Gastroesophageal sphincter (tissue), 4 donors: Measurements from ENCODE around the gene PNP. TPM values are rescaled to one million over a fixed set of nuclear protein-coding genes. Genes with fewer than 3 reads are reported as not detected.

Source experiments
- ATAC-seq: fragments of 150-250 bp; one replicate; pipeline ENCODE4 v1.9.1; 2016; ENCODE audit warnings: mild to moderate bottlenecking, moderate library complexity
- H3K27ac ChIP-seq, 4 donors: fragments of 200-600 bp; sonication (generic) in 3 of 4; 1 replicate in 3 of 4; 2 replicates in 1 of 4; pipeline ENCODE4 v1.5.1; 2016 to 2019
- H3K27me3 ChIP-seq: fragments of 200-600 bp; sonication (generic); one replicate; pipeline ENCODE4 v1.5.1; 2019
- H3K36me3 ChIP-seq, 2 donors: fragments of 200-600 bp; sonication (generic); one replicate each; pipeline ENCODE4 v1.5.1; 2019; ENCODE audit warnings: control low read depth in 1 of 2
- H3K4me1 ChIP-seq, 3 donors: fragments of 200-600 bp; sonication (generic); 1 replicate in 2 of 3; 2 replicates in 1 of 3; pipeline ENCODE4 v1.5.1; 2016 to 2019; ENCODE audit warnings: control low read depth in 2 of 3
- H3K4me3 ChIP-seq, 2 donors: fragments of 200-600 bp; sonication (generic); one replicate each; pipeline ENCODE4 v1.5.1; 2019; ENCODE audit warnings: mild to moderate bottlenecking in 1 of 2, moderate library complexity in 1 of 2
- H3K9me3 ChIP-seq, 3 donors: fragments of 200-600 bp; sonication (generic); one replicate each; pipeline ENCODE4 v1.5.1; 2017 to 2019; ENCODE audit warnings: control low read depth in 2 of 3
- EP300 ChIP-seq: sonication (generic); formaldehyde crosslinking; IDR thresholded peaks from one replicate; pipeline ENCODE4 v1.6.1; 2017; ENCODE audit warnings: antibody characterized with exemption, mild to moderate bottlenecking
- POLR2A ChIP-seq, 2 donors: fragments of 450-650 bp; IDR thresholded peaks; one replicate each; pipeline ENCODE4 v1.6.1; 2017; ENCODE audit warnings: antibody characterized with exemption in 2 of 2, mild to moderate bottlenecking in 2 of 2, moderate library complexity in 1 of 2
- POLR2AphosphoS5 ChIP-seq: sonication (generic); formaldehyde crosslinking; IDR thresholded peaks from one replicate; pipeline ENCODE4 v1.6.1; 2017; ENCODE audit warnings: antibody characterized with exemption
- WGBS, 2 donors: methylation state at CpG; one replicate each; pipeline ENCODE4 v1.1.5; 2018; ENCODE audit warnings: low coverage in 1 of 2; 5-methylcytosine and 5-hydroxymethylcytosine counted together
- total RNA-seq, 4 donors: library from RNA; depleted of rRNA; stranded (reverse); fragments of >200 nt; gene quantifications; one replicate each; pipeline ENCODE4 v1.1.0, GENCODE V29; 2016
- TF ChIP-seq, protein P1 (sequence below), 4 experiments: fragments of 200-600 bp in 2 of 4; fragments of 450-650 bp in 2 of 4; sonication (generic) in 1 of 4; IDR thresholded peaks; one replicate each; pipeline ENCODE4 v1.5.1; 2017 to 2019; ENCODE audit warnings: antibody characterized with exemption in 4 of 4, mild to moderate bottlenecking in 2 of 4, moderate library complexity in 2 of 4

Gene PNP
- total RNA-seq, 4 donors from 2014 or later, result 3.0 to 71.2 (median 19.9) TPM

DNA sequence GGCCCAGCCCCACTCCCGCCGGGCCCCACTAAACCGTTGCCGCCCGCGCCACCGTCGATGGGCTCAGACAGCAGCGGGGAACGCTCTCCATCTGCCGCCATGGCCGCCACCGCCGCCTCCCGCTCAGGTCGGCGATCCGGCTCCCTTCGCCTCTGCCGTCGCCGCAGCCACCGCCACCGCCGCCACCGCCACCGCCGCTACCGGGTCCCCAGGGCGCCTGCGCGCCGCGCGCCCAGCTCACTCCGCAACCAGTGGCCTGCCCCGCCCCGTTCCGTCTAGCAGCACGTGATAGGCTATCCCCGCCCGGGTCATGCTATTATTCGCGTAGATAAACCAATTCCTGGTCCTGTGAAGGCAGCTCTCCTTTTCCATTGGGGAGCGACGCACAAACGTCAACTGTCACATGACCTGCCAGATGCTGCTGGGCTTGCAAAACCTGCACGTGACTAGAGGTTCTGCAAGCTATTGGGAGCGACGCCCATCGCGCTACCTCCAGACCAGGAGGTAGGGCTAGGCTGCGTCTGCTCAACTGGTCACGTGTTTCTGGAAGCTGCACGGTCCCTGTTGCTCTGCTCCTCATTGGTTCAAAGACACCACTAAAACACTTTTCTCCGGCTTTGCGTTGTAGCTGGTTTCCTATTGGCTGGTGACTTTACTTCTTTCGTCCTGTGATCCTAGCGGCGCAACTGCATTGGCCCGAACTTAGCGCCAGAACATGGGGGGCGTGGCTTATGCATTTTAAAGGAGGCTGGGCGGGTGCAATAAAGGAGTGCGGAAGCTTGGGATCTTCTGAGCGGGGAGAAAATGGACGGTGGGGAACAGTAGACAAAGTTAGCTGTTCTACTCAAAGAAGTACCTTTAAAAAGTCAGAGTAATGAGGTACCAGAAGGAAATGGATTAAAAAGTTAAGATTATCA is 7.7 kb upstream of the PNP start, which contains the start of gene PIP4P1:
TSS of gene PIP4P1 (minus strand) at position 210 of the 917 bp plus-strand sequence. CDS start at position 101, 109 bp downstream.
- TF ChIP-seq POLR2A (IDR thresholded peaks at IDR 0.05), result peak; percentile 91 to 94
- no peak for TF ChIP-seq EP300
- peak; percentile 66 for TF ChIP-seq POLR2AphosphoS5
- TF ChIP-seq, protein P1, sequence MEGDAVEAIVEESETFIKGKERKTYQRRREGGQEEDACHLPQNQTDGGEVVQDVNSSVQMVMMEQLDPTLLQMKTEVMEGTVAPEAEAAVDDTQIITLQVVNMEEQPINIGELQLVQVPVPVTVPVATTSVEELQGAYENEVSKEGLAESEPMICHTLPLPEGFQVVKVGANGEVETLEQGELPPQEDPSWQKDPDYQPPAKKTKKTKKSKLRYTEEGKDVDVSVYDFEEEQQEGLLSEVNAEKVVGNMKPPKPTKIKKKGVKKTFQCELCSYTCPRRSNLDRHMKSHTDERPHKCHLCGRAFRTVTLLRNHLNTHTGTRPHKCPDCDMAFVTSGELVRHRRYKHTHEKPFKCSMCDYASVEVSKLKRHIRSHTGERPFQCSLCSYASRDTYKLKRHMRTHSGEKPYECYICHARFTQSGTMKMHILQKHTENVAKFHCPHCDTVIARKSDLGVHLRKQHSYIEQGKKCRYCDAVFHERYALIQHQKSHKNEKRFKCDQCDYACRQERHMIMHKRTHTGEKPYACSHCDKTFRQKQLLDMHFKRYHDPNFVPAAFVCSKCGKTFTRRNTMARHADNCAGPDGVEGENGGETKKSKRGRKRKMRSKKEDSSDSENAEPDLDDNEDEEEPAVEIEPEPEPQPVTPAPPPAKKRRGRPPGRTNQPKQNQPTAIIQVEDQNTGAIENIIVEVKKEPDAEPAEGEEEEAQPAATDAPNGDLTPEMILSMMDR (IDR thresholded peaks at IDR 0.05), result peak in 2 of 4 experiments; percentile 10
- peak; percentile 98 for ATAC-seq
- Histone ChIP-seq H3K9me3 (no peaks in the 10 kb centered on the region), H3K4me1 (peaks cover 0 to 43% (median 14%) of the 10 kb centered on the region in 3 donors), H3K27ac (peak within 1 kb of the TSS; percentile 82 to 98 (median 92)), H3K27me3 (no peaks in the 10 kb centered on the region), H3K36me3 (peaks cover 2 to 36% of the 10 kb centered on the region in 2 donors), H3K4me3 (peak within 1 kb of the TSS; percentile 68 to 73)
- 0% methylated on average over 3 to 13 of the region's 67 CpGs for WGBS, 2 donors

DNA sequence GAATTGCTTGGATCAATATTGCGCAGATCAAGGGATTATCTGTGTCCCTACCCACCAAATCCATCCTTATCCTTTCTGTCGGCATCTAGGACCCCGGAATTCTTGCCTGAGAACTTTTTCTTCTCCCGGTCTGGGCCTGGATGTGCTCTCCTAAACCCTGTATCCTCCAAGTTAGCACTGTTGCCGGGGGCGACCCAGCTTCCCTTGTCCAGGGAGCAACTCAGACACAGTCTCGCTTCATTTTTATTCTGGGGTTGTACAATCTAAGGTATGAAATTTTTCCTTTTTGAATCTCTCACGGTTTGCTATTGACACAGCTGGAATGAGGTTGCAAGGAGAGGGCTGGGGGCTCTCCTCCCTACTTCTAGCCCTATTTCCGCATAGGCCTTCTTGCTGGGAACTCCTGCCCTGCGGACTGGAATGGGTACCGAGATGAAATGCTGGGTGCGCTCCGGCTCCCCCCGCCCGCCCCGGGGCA is 403 bp upstream of the PNP start:
- H3K4me1 ChIP-seq, result peaks cover 0 to 21% (median 10%) of the 10 kb centered on the region in 3 donors
- no peaks in the 10 kb centered on the region for H3K9me3 ChIP-seq
- peak overlapping the region; percentile 61 to 83 for H3K4me3 ChIP-seq
- H3K27ac ChIP-seq, result peak overlapping the region in 3 of 4 donors; percentile 84 to 95 (median 90)
- ATAC-seq, result no peak
- TF ChIP-seq POLR2AphosphoS5 (no peak), EP300 (no peak), POLR2A (IDR thresholded peaks at IDR 0.05) (no peak)
- TF ChIP-seq, protein P1 (IDR thresholded peaks at IDR 0.05), result no peak
- no peaks in the 10 kb centered on the region for H3K27me3 ChIP-seq
- WGBS, 2 donors, result 40 to 44% methylated on average over 6 to 9 of the region's 16 CpGs
- H3K36me3 ChIP-seq, result peaks cover 0 to 17% of the 10 kb centered on the region in 2 donors

DNA sequence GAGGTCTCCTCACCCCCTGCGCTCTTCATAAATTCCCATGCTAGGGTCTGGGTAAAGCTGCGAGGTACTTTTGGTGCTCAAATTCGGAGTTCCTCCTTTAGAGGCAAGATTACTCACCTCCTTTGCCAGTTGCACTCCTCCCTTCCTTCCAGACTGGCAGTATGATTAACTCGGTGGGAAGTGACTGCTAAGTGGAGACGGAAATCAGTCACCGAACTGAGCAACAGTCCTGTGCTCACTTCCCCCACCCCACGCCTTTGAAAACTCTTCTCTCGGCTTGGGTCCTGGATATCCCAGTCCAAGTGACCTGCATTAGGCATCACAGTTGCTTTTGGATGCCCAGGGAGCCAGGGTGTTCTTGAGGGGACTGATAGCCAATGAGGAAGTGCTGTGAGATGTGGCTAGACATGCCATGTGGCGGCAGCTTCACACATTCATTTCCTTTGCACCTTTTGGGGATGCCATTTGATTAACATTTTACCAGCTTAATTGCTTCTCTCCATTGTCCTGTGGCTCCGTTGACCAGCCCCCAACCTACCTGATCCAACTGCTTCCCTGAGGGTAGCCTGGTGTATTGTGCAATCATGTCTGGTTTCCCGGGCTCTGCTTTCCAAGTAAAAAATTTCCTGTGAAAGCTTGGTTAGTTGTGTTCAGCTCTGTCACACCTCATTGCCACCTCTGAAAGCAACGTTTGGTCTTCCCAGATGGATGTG is 840 bp downstream of the PNP start:
- Histone ChIP-seq H3K9me3 (no peaks in the 10 kb centered on the region), H3K4me3 (peak overlapping the region; percentile 61 to 83), H3K36me3 (peaks cover 0 to 27% of the 10 kb centered on the region in 2 donors), H3K27me3 (no peaks in the 10 kb centered on the region), H3K27ac (peak overlapping the region; percentile 66 to 95 (median 87)), H3K4me1 (peaks cover 0 to 21% (median 10%) of the 10 kb centered on the region in 3 donors)
- peak; percentile 65 for ATAC-seq
- TF ChIP-seq, protein P1 (IDR thresholded peaks at IDR 0.05), result no peak
- TF ChIP-seq EP300 (no peak), POLR2AphosphoS5 (peak; percentile 60), POLR2A (IDR thresholded peaks at IDR 0.05) (no peak)
- WGBS, 2 donors, result 6 to 8% methylated on average over 6 to 9 of the region's 12 CpGs

DNA sequence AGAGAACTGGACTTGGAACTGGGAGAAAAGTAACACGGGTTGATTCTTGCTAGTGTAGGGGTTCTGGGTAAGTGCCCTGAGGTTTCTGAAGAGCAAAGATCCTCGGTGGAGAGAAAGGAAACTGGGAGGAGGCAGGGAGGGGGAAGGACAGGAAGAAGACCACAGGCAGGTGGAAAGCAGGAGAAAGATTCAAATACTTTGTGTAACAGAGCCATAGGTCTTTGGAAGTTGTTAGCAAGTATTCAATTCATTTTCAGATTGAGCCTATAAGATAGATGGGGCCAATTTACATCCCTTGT is 1.3 kb downstream of the PNP start:
- Histone ChIP-seq H3K27me3 (no peaks in the 10 kb centered on the region), H3K4me3 (peak overlapping the region in 1 of 2 donors; percentile 61), H3K27ac (peak overlapping the region in 2 of 4 donors; percentile 84 to 90), H3K4me1 (peaks cover 0 to 21% (median 10%) of the 10 kb centered on the region in 3 donors), H3K9me3 (no peaks in the 10 kb centered on the region), H3K36me3 (peaks cover 0 to 33% of the 10 kb centered on the region in 2 donors)
- no peak for ATAC-seq
- 0% methylated on average over 1 to 2 of the region's 2 CpGs for WGBS, 2 donors
- TF ChIP-seq, protein P1 (IDR thresholded peaks at IDR 0.05), result no peak
- no peak for TF ChIP-seq EP300
- no peak for TF ChIP-seq POLR2AphosphoS5
- TF ChIP-seq POLR2A (IDR thresholded peaks at IDR 0.05), result no peak
